Parathyroid adenoma (tissue), 2 donors: ENCODE data around the gene CCDC171.
"Not testable (repeated sequence)": the region's sequence is repeated elsewhere in the genome, so short reads cannot be mapped to it uniquely, and the experiment has no call there.

Experiments used
- H2AFZ ChIP-seq: fragments of 300-600 bp; sonication (generic); one replicate; pipeline ENCODE4 v1.7.0; 2017; ENCODE audit warnings: antibody characterized with exemption, mild to moderate bottlenecking
- H3K27ac ChIP-seq: fragments of 300-600 bp; sonication (generic); one replicate; pipeline ENCODE4 v1.7.0; 2017
- H3K27me3 ChIP-seq: fragments of 300-600 bp; sonication (generic); one replicate; pipeline ENCODE4 v1.7.0; 2017; ENCODE audit warnings: low read length; ENCODE audit not compliant: control insufficient read depth, insufficient read depth
- H3K36me3 ChIP-seq: fragments of 300-600 bp; sonication (generic); one replicate; pipeline ENCODE4 v1.7.0; 2017; ENCODE audit warnings: low read length; ENCODE audit not compliant: control insufficient read depth, insufficient read depth
- H3K4me1 ChIP-seq: fragments of 300-600 bp; sonication (generic); one replicate; pipeline ENCODE4 v1.7.0; 2017; ENCODE audit warnings: control low read depth
- H3K4me2 ChIP-seq: fragments of 300-600 bp; sonication (generic); one replicate; pipeline ENCODE4 v1.7.0; 2017; ENCODE audit warnings: low read length
- H3K4me3 ChIP-seq: fragments of 300-600 bp; sonication (generic); one replicate; pipeline ENCODE4 v1.7.0; 2017; ENCODE audit warnings: low read depth, low read length
- H3K79me2 ChIP-seq: fragments of 300-600 bp; sonication (generic); one replicate; pipeline ENCODE4 v1.7.0; 2017; ENCODE audit warnings: control low read depth
- H3K9ac ChIP-seq: fragments of 300-600 bp; sonication (generic); one replicate; pipeline ENCODE4 v1.7.0; 2017; ENCODE audit warnings: mild to moderate bottlenecking
- H3K9me3 ChIP-seq: fragments of 300-600 bp; sonication (generic); one replicate; pipeline ENCODE4 v1.7.0; 2017; ENCODE audit warnings: low read length; ENCODE audit not compliant: control insufficient read depth
- CTCF ChIP-seq: fragments of 300-600 bp; sonication (generic); IDR thresholded peaks from one replicate; pipeline ENCODE4 v1.7.0; 2017; ENCODE audit warnings: antibody characterized with exemption, mild to moderate bottlenecking
- donor health status: primary hyperparathyroidism.

The CCDC171 gene

GRCh38 chr9:15584379-15584778 lies 31.5 kb downstream of the CCDC171 start:
- Histone ChIP-seq H3K4me1 (no peaks in the 10 kb centered on the region), H3K79me2 (no peaks in the 10 kb centered on the region), H2AFZ (no peak overlapping the region), H3K27ac (no peak overlapping the region), H3K9me3 (no peaks in the 10 kb centered on the region), H3K4me3 (no peak overlapping the region), H3K9ac (no peak overlapping the region), H3K36me3 (no peaks in the 10 kb centered on the region), H3K27me3 (no peaks in the 10 kb centered on the region), H3K4me2 (no peak overlapping the region)
- no peak for TF ChIP-seq CTCF

- no peak overlapping the region for H3K4me3 ChIP-seq
- no peak overlapping the region for H3K27ac ChIP-seq
- H3K9me3 ChIP-seq = no peaks in the 10 kb centered on the region
- H3K4me2 ChIP-seq = no peak overlapping the region
- H3K9ac ChIP-seq = no peak overlapping the region
- H2AFZ ChIP-seq = no peak overlapping the region
- TF ChIP-seq CTCF = no peak
- H3K27me3 ChIP-seq = no peaks in the 10 kb centered on the region
- H3K79me2 ChIP-seq = no peaks in the 10 kb centered on the region
- no peaks in the 10 kb centered on the region for H3K4me1 ChIP-seq
- H3K36me3 ChIP-seq = no peaks in the 10 kb centered on the region
Measured at GRCh38 chr9:15592317-15592716, 39.5 kb downstream of the CCDC171 start.

GRCh38 chr9:15592940-15593339 lies 40.1 kb downstream of the CCDC171 start:
- not testable (repeated sequence) for H3K9me3 ChIP-seq, H3K4me2 ChIP-seq, H3K27ac ChIP-seq, H3K4me1 ChIP-seq, H3K9ac ChIP-seq, H3K36me3 ChIP-seq, H3K4me3 ChIP-seq, H3K79me2 ChIP-seq, H3K27me3 ChIP-seq, H2AFZ ChIP-seq

- not testable (repeated sequence) for H3K4me2 ChIP-seq, H3K79me2 ChIP-seq, H3K4me1 ChIP-seq, H3K27ac ChIP-seq, H3K36me3 ChIP-seq, H3K4me3 ChIP-seq, H3K9me3 ChIP-seq, H3K9ac ChIP-seq, H2AFZ ChIP-seq, H3K27me3 ChIP-seq
Measured at GRCh38 chr9:15600666-15601330, 48.0 kb downstream of the CCDC171 start.

- no peaks in the 10 kb centered on the region for H3K79me2 ChIP-seq
- no peak overlapping the region for H3K4me3 ChIP-seq
- no peak overlapping the region for H3K4me2 ChIP-seq
- no peaks in the 10 kb centered on the region for H3K9me3 ChIP-seq
- peak overlapping the region; percentile 17 for H2AFZ ChIP-seq
- no peaks in the 10 kb centered on the region for H3K27me3 ChIP-seq
- TF ChIP-seq CTCF = peak; percentile 67
- no peak overlapping the region for H3K27ac ChIP-seq
- peaks cover 3% of the 10 kb centered on the region for H3K4me1 ChIP-seq
- no peaks in the 10 kb centered on the region for H3K36me3 ChIP-seq
- H3K9ac ChIP-seq = no peak overlapping the region
Measured at GRCh38 chr9:15606643-15607472, 54.0 kb downstream of the CCDC171 start.
